Stimulated activated CD4-positive, alpha-beta T cell treated with anti-CD3 and anti-CD28 coated beads, Interleukin-4, amount 100 ng/mL, for 1 hour (primary cell): ENCODE results near the gene CXCL14.

Experiments used
- DNase-seq: peaks from one replicate; pipeline ENCODE4 v3.0.0-alpha.2; 2020

CXCL14 gene

DNA sequence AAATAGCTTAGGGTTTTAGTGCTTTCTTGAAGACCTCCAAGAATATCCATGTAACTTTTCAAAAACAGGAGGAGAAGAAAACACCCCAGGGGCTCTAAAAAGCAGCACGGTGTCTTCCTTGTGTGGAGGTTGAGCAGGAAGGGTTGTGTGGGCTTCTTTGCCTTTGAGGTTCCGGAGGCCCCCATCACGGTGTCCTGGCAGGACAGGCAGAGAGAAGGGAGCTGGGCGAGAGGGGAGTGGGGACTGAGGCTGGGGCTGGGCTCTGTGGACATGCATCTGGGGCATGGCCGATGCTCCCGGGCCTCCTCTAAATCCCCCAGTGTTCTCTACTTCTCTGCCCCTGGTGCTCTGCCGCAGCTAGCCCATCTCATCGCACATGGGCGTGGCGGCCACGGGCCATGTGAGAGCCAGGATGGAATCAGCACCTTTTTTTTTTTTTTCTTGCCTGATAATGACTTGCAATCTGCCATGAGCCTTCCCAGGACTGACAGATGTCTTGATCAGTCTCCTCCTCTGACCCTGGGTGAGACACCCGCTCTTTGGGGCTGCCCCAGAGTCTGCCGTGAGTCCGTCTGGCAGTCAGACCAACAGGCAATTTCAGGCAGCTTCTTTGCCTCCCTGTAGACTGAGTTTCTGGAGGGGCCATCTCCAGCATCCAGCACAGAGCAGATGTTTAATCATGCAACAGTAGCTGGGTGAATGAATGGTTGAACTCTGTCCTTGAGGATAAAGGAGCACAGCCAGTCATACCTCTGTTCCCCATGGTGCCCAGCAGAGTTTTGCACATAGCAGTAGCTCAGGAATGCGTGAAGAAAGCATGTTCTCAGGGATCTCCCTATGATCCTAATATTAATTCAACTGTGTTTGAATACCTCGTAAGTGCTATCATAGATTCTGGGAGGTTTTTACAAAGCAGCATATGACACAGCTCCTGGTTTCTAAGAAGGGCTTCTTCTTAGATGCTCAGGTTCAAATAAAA lies 12.1 kb downstream of the CXCL14 start:
- DNase-seq: no peak

DNA sequence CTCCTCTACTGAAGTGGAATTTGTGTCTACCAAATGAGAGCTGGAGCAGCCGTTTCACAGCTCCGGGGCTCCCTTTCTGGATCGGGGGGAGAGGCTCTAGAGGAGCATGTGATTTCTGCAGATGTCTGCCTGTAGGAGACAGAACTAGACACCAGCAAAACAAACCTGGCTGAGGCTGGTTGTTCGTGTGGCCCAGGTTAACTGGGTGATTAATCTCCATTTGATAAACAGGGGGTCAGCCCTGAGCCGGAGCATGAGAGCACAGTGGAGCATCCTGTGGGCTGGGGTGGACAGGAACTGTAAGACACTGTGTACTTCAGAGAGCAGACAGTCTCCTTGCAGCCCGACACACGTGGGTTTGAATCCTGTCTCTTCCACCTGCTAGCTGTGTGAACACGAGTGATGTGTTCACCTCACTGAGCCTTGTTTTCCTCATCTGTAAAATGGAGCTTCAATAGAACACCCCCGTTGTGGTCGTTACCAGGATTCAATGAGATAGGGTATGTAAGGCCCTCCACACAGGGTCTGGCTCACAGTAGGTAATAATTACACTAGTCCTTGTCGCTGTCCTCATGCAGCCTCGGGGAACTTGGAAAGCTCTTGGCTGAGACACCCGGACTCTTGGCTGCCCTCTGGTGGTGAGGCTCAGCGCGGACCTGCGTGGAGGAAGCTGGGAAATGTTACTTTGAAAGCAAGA lies 12.9 kb downstream of the CXCL14 start:
- peak; percentile 74 for DNase-seq

DNA sequence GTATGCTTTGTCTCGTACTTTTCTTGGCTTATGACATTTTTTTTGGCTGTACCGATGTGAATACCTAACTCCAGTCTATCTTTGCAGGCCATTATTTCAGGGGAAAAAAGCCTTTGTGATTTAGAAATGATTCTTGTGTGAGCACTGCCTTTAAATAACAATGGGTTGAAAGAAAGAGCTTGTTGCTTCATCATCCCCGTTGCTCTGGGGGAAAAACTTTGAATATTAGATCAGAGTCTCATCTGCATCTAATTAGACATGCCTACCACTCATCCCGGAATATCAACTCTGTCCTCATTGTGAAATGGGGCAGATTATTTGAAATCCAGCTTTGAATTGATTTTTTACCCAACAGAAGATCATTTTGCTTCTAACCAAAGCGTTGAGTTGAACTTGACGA lies 13.5 kb downstream of the CXCL14 start:
- DNase-seq: no peak

DNA sequence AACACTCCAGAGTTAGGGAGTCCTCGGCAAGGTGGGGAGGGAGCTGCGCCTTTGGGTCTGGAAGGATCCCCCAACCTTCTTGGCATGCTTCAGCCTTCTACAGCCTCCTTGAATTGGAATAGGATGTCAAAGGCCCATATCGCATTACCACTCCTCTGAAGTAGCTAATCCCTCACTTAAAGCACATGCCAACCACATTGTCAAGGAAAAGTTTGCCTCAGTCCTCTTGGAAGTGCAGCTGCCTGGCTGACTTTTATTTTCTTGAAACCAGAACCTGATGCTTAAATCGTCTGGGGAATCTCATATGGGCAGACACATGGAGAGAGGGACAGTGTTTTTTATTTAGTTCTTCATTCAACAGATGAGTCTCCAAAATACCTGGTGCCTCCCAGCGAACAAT lies 14.5 kb downstream of the CXCL14 start:
- no peak for DNase-seq

DNA sequence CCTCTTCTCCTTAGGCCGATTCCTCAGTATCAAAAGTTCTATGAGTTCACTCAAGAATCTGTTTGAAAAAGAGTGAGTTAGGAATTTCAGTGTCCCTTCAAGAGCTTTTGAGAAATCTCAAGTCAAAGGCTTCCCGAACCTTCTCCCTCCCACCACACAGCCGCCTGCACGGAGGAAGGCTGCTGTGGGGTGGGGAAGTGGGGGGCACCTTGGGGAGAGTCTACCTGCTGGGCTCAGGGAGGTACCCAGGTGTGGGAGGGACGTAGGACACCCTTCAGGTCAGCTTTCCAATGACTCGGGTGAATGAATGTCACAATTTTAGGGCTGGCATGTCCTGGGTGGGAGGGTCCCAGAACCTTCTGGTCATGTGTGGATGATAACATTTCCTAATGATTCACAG lies 17.5 kb downstream of the CXCL14 start:
- DNase-seq: no peak

DNA sequence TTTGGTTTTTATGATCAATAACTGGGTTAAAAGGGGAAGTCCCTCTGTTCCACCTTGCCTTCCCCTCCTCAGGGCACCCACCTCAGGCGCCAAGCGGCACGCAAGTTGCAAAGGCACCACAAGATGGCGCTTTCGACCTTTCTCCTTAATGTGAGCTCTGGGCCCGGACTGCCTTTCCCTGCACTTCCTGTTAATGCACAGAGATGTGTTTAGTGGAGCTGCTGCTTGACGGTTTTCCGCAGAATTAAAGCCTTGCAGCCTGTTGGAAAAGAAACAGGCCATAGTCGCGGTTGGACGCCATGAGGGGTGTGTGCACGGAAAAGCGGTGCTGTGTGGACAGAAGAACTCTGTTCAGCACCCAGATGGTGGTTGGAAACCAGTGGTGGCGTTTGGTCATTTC lies 17.9 kb downstream of the CXCL14 start:
- peak; percentile 68 for DNase-seq

DNA sequence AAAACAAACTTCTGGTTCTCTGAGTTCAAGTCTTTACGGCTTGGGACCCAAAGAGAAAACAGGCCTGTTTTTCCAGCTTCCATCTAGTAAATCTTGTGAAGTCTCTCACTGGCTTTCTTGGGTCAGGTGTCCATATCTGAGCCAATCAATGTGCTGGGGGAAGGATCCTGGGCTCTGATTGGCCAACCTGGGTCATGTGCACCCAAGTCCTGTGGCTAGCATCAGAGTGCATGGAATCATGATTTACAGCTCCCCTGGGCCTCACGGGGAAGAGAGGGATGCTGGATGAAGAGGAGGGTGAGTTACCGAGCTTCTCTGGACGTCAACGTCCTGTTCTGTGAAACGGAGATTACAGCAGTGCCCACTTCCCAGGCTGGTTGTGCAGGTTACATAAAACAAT lies 19.4 kb downstream of the CXCL14 start:
- DNase-seq: no peak

DNA sequence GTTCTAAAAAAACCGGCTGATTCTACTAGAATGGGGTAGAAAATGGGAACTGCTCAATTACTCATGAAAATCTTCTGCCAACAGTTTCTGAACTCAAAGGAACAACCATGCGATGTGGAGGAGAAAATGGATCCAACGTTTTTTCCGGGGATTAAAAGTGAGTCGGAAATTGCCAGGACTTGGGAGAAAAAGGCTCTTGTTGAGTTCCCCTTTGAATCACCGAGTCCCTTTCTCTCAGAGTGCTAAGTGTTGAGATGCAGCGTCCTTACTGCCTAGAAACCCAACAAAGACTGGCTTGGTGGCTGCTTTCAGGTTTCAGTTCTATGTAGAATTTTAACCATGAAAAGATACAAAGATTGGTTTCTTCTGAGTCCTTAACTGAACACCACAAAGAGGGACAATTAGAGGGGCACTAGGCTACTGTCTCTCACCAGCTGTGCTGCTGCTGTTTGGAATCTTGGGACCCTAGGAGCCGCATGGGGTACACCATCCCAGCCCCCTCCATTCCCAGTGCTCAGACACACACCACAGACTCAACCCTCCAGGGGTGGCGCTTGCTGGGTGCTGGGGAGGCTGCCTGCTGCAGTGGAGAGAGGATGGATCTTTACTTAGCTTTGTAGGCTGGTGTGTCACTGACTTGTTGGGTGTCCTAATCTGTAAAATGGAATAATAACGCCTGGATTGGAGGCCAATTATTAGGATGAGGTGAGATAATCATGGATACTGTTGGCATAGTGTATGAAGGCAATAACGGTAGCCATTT lies 21.5 kb downstream of the CXCL14 start:
- no peak for DNase-seq

DNA sequence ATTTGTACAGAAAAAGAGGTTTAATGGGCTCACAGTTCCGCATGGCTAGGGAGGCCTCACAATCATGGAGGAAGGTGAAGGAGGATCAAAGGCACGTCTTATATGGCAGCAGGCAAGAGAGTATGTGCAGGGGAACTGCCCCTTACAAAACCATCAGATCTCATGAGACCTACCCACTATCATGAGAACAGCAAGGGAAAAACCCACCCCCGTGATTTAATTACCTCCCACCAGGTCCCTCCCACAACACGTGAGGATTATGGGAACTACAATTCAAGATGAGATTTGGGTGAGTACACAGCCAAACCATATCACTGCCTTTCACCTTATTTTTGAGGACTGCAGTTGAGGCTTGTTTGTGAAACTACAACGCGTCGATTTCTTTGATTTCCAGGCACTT lies 22.2 kb downstream of the CXCL14 start:
- no peak for DNase-seq

DNA sequence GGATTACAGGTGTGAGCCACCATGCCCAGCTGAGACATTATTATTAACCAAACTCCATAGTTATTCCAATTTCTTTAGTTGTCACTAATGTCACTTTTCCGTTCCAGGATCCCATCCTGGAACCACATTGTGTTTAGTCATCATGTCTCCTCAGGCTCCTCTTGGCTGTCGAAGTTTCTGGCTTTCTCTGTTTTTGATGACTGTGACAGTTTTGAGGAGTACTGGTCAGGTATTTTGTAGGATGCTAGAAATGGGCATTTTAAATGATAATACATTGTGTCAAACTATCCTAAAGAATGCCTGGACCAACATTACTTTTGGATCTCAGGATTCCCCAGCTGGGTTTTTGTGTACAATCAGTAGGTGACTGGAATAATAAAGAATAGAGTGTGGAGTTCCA lies 23.3 kb downstream of the CXCL14 start:
- DNase-seq: no peak

DNA sequence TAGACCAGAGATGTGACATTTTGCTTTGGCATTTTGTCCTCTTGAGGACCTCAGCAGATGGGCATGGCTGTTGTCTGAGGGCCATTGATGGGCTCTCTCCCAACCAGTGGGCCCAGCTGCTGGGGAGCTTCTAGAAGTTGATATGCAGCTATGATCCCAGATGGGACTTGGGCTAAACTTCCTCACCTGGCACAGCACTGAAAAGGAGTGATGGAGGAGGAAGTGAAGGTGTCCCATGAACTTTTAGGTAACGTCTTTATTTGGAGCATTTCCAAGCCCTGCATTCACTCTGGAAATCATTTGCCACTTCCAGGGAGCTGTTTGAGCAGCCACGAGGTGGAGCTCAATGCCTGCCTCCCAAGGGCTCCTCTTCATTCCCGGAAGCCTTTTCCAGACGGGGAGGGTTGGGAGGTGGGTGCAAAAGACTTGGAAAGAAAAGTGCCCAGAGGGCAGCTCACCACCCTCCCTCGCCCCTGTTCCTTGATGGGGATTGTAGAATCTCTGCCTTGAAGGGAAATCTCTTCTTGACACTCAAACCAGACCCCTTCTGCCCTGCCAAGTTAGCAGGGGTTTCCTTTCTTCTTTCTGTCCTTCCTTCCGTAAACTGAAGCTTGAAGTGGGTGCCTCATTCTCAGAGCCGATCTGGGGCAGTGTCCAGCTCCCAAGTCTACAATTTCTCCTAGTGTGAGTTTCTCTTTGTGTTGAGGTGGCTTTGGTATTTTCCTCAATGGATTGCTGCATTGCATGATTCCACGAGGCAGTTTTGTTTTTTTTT lies 24.9 kb downstream of the CXCL14 start:
- DNase-seq: no peak

DNA sequence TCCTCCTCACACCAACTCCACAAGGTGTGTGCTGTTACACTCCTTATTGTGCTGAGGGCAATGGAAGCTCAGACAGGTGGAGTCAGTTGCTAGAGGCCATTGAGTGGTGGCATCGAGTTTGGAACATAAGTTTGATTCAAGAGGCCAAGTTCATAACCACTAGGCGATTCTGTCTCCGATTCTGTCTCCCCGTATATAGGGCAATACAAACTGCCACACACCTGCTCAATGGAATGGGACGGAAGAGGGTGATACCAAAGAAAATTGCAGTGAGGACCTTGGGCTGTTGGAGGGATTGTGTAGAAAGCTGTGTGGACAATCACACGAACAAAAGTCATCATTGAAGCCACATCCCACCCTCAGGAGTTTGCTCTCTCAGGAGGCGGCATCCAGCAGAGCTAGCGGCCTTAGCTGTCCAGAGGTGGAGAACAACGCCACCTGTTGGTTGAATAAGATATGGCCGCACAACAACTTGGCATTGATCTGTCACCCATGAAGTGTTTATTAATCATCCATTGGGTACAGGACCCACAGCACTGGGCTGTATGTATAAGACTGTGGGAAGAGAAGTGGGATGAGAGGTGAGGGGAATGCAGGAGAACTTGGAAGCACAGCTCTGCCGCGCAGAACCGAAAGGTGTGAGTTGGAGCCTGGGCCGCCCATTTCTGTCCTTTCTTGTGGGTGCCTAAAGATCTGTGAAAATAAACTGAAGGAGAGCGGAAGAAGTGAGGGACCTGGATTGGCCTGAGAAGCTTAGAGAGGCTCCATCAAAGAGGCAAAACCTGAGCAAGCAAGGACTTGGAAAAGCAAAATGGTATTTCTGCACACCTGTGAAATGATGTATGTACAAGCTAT lies 27.0 kb downstream of the CXCL14 start:
- DNase-seq: peak; percentile 40

DNA sequence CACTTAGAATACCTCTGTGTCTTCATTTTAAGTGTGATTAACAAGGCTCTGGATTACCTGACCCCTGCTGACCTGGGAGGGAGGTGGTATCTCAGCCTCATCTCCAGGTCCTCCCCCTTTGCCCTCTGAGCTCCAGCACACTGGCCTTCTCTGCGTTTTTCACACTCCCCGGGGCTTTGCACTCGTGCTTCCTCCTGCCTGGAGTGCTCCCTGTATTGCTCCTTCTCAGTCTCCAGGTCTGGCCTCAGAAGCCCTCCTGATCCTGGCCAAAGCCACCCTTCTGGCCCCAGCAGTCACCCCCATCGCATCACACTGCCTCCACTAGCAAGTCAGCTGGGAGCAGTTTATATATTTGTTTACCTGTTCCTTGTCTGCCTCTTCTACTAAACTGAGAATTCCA lies 29.4 kb downstream of the CXCL14 start:
- no peak for DNase-seq

DNA sequence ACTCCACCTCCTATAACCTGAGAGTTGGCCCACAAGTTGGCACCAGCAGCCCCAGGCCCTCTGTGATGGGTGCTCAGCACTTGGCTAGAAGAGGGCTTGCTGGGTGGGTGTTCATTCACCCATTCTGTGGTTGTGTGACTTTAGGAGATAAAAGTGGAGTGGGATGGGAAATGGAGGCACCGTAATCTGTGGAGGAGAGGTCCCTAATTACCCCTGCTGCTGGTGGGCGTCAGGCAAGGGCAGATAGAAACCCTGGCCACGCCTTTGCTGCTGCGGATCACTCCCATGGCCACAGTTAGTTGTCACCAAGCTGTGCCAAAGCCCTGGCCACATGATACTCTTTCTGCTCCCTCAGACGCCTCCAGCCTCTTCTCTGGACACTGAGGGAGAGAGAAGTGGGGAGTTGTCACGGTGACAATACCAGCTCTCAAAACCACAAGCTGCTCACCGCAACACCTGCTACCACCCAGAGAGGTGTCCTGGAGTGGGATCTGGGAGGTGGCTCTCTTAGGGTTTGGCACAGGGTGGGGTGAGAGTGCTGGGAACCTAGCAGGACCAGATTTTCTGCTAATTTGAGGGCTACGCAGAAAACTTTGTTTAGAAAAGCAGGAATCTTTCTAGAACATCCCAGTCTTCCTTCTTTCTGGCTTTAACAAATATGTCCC lies 31.1 kb downstream of the CXCL14 start:
- DNase-seq: no peak

DNA sequence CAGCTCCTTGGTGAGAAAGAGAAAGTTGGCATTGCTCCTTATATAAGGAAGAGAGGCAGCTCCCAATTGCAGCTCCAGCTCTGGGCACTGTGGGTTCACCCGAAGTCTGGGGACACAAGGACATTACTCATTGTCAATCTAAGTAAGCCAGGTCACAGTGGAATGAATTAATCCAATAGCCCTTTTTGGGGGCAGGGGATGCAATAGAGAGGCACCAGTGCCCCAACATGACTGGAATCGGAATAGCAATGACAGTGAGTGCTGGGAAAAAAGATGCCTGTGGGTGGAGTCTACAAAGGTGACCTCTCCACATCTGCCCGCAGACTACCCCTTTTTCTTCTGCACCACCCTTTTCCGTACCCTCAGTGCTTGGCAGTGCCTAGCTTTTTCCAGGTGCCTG lies 31.9 kb downstream of the CXCL14 start:
- DNase-seq: no peak

DNA sequence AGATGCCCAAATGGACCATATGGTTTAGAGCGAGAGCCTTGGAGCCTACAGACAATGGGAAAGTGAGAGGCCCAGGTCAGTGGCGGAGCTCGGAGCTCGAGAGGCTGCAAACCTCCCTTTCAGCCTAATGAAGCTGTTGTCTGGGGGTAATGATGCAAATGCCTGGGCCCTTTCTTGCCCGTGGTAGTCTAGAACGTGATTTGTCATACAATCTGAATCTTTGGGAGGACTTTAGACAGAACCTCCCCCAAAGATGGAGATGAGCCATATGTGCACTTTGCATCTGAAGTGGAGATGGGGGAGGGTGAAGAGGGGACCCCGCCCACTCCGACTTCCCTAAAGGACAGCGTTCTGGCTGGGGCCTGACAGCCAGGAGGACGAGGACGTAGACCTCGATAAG lies 32.7 kb downstream of the CXCL14 start:
- no peak for DNase-seq

DNA sequence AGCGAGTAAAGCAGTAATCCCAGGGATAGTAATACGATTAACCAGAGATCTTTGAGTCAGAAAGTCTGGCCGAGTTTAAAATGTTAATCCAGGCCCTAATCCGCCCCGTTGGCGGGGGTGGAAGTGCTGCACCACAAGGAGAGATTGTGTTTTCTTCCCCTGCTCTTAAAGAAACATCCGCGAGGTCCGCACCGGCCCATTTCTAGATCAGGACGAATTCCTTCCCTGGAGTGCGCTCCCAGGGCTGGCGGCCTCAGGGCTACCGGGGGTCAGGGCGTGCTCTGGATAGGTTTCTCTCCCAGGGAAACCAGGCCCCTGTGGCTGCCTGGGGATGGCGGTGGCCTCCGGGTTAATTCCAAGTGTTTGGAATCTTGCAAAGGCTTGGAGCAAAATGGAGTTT lies 33.7 kb downstream of the CXCL14 start:
- no peak for DNase-seq

DNA sequence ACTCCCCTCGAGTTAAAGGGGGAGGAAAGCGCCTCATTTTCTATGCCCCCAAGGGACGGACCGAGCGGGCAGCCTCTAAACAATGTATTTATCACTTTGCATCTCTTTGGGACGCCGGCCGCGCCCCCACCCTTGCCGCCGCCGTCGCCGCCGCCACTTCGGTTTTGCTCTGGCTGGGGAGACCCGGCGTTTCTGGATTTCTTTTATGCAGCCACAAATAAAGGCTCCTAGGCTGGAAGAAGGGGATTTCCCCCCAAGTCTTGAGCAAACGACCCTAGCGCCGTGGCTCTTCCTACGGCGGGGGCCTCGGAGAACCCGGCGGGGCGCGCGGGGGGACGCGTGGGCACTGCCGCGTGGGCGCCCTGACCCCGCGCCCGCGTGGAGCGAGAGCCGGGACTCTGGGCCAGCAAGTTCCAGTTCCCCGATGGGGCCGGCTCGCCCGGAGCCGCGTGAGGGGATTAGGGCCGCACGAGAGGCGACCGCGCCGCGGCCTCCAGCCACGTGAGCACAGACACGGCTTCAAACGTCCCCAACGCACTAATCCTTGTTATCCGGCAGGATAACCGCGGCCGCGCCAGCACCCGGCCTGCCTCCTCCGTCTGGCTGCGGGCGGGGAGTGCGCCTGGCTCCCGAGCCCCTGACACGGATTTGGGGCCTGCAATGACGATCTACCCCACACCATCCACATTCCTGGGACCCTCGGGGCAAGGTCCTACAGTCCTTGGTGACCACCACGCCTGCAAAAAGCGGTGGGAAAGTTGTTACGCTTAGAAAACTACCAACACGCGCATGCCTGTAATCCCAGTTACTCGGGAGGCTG lies 35.1 kb downstream of the CXCL14 start:
- no peak for DNase-seq

DNA sequence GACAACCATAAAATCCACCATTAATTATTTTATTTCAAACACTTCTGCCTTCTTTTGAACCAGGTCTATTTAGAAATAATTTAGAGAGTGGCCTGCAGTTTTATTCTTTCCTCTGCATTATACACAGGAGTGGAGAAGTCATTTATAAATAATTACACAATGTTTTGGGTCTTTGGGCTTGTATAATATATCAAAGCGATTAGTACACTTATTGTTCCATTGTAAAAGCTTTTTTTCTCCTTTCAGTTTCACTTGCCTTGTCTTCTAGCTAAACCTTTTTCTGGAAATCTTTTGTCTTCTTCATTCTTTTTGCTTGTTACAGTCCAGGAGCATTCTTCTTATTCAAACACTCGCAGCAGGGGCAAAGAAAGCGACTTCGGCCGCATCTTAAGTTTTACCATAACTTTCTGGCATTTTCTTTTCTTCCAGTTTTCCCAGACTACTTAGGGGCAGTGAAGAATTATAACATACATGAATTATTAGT lies 35.7 kb downstream of the CXCL14 start:
- DNase-seq: no peak
